ENCODE results near the gene SCO2.

- TF ChIP-seq, protein P1, sequence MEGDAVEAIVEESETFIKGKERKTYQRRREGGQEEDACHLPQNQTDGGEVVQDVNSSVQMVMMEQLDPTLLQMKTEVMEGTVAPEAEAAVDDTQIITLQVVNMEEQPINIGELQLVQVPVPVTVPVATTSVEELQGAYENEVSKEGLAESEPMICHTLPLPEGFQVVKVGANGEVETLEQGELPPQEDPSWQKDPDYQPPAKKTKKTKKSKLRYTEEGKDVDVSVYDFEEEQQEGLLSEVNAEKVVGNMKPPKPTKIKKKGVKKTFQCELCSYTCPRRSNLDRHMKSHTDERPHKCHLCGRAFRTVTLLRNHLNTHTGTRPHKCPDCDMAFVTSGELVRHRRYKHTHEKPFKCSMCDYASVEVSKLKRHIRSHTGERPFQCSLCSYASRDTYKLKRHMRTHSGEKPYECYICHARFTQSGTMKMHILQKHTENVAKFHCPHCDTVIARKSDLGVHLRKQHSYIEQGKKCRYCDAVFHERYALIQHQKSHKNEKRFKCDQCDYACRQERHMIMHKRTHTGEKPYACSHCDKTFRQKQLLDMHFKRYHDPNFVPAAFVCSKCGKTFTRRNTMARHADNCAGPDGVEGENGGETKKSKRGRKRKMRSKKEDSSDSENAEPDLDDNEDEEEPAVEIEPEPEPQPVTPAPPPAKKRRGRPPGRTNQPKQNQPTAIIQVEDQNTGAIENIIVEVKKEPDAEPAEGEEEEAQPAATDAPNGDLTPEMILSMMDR (conservative IDR thresholded peaks at IDR 0.05; ENCODE audit: low read length): no peak
- no peak for TF ChIP-seq EZH2phosphoT487 (IDR thresholded peaks at IDR 0.05; ENCODE audit: borderline replicate concordance, low read depth, low read length)
These were observed 19.4 kb downstream of the SCO2 start for GRCh38 chr22:50505776-50506610.

Measured in OCI-LY7 (cell line).